ENCODE measurements around the gene GNB1L. TPM values are rescaled to one million over a fixed set of nuclear protein-coding genes. Genes with fewer than 3 reads are reported as not detected.

GNB1L gene
- total and polyA plus RNA-seq, 2 donors (not counting 1 experiment from before 2014, with no cell fraction given), result 6.6 to 12.1 TPM

GRCh38 chr22:19760058-19760950 lies 94.4 kb downstream of the GNB1L start, which contains the start of gene TBX1:
Gene TBX1, plus strand, starts transcription at chr22:19760778. Its CDS starts 66 bp downstream, at chr22:19760844.
- H3K27me3 ChIP-seq (replicated peaks in 1 of 4; ENCODE audit: control extremely low read depth in 1 of 4, control insufficient read depth in 3 of 4, insufficient read depth in 4 of 4, low read length in 3 of 4), result peaks cover 0 to 84% (median 41%) of the 10 kb centered on the region in 4 experiments
- no peaks in the 10 kb centered on the region for H3K79me2 ChIP-seq (ENCODE audit: control insufficient read depth, insufficient read depth, low read length)
- H3K9me3 ChIP-seq (ENCODE audit: control extremely low read depth in 1 of 3, control insufficient read depth in 2 of 3, insufficient read depth in 1 of 3, low read length in 2 of 3), result peaks cover 0 to 23% (median 0%) of the 10 kb centered on the region in 3 donors
- peak within 1 kb of the TSS in 3 of 5 experiments; percentile 15 to 34 (median 31) for H3K4me3 ChIP-seq (ENCODE audit: control extremely low read depth in 1 of 5, extremely low read depth in 1 of 5, insufficient read depth in 1 of 5, low read depth in 2 of 5, low read length in 4 of 5)
- no peaks in the 10 kb centered on the region for H4K20me1 ChIP-seq (ENCODE audit: control insufficient read depth, insufficient read depth, low read length, poor library complexity, severe bottlenecking)
- peaks cover 53% of the 10 kb centered on the region for H3K27me3 Mint-ChIP-seq
- DNase-seq (no peak), ATAC-seq (ENCODE audit: low read depth) (no peak)
- no peaks in the 10 kb centered on the region for H3K36me3 ChIP-seq (replicated peaks in 1 of 2; ENCODE audit: control extremely low read depth in 1 of 2, control insufficient read depth in 1 of 2, extremely low read depth in 1 of 2, insufficient read depth in 2 of 2, low read length in 1 of 2)
- ChIA-PET POLR2A (no interaction called here), CTCF (interaction anchor here (0.7 kb wide), 1 partner anchor 10 kb away, joined by 3 read pairs; no protein-coding TSS in a partner anchor)
- peaks cover 34 to 38% of the 10 kb centered on the region in 2 donors for H3K4me1 ChIP-seq (ENCODE audit: control insufficient read depth in 2 of 2, insufficient read depth in 2 of 2, low read length in 2 of 2)
- peak within 1 kb of the TSS; percentile 70 for H3K4me2 ChIP-seq (replicated peaks; ENCODE audit: low read depth, low read length, poor library complexity, severe bottlenecking)
- TF ChIP-seq CTCF (IDR thresholded peaks at IDR 0.05) (peak; percentile 14), EZH2 (IDR thresholded peaks at IDR 0.05; ENCODE audit: borderline replicate concordance, insufficient read depth, low read depth, low read length, poor library complexity, severe bottlenecking) (peak; percentile 57)
- H3K4me1 Mint-ChIP-seq, result peaks cover 42% of the 10 kb centered on the region
- intact Hi-C loops (cut with micrococcal nuclease), result no loop called here
- 2% methylated on average over 40 of the region's 79 CpGs for WGBS (ENCODE audit: insufficient coverage)
- H2AFZ ChIP-seq (ENCODE audit: insufficient read depth, low read depth, low read length, poor library complexity, severe bottlenecking), result no peak within 1 kb of the TSS
- peak within 1 kb of the TSS; percentile 36 for H3K9ac ChIP-seq (ENCODE audit: low read length)
- H3K27ac ChIP-seq (ENCODE audit: low read length in 2 of 2), result no peak within 1 kb of the TSS
- no peak within 1 kb of the TSS for H3K27ac Mint-ChIP-seq
- H3K4me3 Mint-ChIP-seq, result peak within 1 kb of the TSS; percentile 86
- no peaks in the 10 kb centered on the region for H3K9me3 Mint-ChIP-seq (ENCODE audit: insufficient read depth)

All from B cell (primary cell).